ENCODE measurements around the gene C9orf78.

The C9orf78 gene

GRCh38 chr9:129873563-129874190 lies 38.6 kb upstream of the C9orf78 start:
- DNase-seq (ENCODE audit: extremely low read depth, low read depth) = no peak
- TF ChIP-seq, protein P1, sequence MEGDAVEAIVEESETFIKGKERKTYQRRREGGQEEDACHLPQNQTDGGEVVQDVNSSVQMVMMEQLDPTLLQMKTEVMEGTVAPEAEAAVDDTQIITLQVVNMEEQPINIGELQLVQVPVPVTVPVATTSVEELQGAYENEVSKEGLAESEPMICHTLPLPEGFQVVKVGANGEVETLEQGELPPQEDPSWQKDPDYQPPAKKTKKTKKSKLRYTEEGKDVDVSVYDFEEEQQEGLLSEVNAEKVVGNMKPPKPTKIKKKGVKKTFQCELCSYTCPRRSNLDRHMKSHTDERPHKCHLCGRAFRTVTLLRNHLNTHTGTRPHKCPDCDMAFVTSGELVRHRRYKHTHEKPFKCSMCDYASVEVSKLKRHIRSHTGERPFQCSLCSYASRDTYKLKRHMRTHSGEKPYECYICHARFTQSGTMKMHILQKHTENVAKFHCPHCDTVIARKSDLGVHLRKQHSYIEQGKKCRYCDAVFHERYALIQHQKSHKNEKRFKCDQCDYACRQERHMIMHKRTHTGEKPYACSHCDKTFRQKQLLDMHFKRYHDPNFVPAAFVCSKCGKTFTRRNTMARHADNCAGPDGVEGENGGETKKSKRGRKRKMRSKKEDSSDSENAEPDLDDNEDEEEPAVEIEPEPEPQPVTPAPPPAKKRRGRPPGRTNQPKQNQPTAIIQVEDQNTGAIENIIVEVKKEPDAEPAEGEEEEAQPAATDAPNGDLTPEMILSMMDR (IDR thresholded peaks at IDR 0.05; ENCODE audit: low read depth, low read length, missing control alignments) = no peak
- no peak overlapping the region for H3K4me3 ChIP-seq (replicated peaks; ENCODE audit: low read depth, low read length)

DNA sequence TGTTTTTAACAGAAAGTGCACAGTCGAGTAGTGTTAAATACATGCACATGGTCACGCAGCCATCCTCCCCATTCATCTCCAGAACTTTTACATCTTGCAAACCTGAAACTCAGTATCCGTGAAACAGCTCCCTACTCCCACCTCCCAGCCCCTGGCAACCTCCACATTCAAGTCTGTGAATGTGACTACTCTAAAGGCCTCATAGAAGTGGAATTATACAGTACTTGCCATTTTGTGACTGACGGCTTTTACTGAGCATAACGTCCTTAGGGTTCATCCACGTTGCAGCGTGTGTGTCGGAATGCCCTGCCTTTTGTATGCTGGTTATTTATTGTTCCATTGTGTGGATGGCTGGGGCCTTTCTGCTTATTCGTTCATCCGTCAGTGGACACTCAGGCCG lies 36.0 kb upstream of the C9orf78 start:
- no peak for DNase-seq (ENCODE audit: extremely low read depth, low read depth)
- H3K4me3 ChIP-seq (replicated peaks; ENCODE audit: low read depth, low read length) = no peak overlapping the region
- TF ChIP-seq, protein P1 (IDR thresholded peaks at IDR 0.05; ENCODE audit: low read depth, low read length, missing control alignments) = no peak

DNA sequence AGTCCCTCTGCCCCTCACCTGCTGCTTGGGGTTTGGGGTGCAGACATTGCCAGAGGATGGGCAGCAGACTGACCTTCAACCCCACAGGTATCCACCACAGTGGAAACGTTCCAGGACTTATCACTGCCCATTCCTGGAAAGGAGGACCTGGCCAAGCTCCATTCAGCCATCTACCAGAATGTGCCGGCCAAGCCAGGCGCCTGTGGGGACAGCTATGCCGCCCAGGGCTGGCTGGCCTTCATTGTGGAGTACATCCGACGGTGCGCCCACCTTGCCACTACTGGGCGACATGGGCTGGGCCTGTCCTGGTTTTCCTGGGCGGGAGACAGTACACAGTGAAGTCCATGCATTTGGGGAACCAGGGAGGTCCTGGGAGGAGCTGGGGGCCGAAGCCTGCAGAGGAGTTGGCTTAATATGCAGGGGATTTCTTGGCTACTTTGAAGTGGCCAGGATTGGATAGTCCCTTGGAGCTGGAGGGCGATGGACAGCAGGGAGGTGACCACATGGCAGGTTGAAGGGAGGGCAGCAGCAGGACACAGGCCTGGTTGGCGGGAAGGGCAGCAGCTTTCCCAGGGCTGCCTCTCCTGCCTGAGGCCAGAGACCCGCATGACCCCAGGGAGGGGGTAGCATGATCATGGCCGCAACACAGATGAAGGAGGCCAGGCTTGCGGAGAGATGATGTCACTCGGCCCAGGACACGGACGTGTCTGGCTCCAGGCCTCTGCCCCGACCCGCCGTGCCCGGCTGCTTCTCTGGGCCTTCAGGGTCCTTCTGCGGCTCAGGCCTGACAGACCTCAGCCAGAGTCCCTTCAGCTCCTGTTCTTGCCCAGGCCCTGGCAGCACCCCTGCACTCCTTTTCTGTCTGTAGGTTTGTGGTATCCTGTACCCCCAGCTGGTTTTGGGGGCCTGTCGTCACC lies 34.8 kb upstream of the C9orf78 start:
- no peak for DNase-seq (ENCODE audit: extremely low read depth, low read depth)
- H3K4me3 ChIP-seq (replicated peaks; ENCODE audit: low read depth, low read length) = no peak overlapping the region
- TF ChIP-seq, protein P1 (IDR thresholded peaks at IDR 0.05; ENCODE audit: low read depth, low read length, missing control alignments) = no peak

DNA sequence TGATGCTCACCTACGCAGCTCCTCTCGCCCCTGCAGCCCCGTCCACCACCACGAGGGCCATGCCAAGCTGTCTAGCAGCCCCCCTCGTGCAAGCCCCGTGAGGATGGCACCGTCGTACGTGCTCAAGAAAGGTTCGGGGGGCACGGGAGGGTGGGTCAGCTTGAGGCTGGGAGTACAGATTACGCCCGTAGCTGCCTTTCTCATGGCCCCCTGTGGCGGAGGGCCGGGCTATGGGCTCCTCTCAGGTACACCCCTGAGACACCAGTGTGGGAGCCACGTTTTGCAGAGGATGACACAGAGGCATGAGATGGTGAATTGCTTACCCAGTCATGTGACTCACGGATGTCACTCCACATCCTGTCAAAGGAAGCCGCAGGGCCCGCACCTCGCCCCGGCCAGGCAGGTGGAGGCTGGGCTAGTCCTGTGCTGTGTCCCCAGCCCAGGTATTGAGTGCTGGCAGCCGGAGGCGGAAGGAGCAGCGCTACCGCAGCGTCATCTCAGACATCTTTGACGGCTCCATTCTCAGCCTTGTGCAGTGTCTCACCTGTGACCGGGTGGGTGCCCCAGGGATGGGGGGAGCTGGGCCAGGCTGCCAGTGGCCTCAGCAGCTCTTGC lies 33.9 kb upstream of the C9orf78 start:
- TF ChIP-seq, protein P1 (IDR thresholded peaks at IDR 0.05; ENCODE audit: low read depth, low read length, missing control alignments) = no peak
- DNase-seq (ENCODE audit: extremely low read depth, low read depth) = no peak
- no peak overlapping the region for H3K4me3 ChIP-seq (replicated peaks; ENCODE audit: low read depth, low read length)

GRCh38 chr9:129868023-129868871 lies 33.2 kb upstream of the C9orf78 start:
- DNase-seq (ENCODE audit: extremely low read depth, low read depth) = no peak
- no peak overlapping the region for H3K4me3 ChIP-seq (replicated peaks; ENCODE audit: low read depth, low read length)
- TF ChIP-seq, protein P1 (IDR thresholded peaks at IDR 0.05; ENCODE audit: low read depth, low read length, missing control alignments) = no peak

All from HFF-Myc (cell line).